ENCODE data around the gene USP19.

USP19 gene

DNA sequence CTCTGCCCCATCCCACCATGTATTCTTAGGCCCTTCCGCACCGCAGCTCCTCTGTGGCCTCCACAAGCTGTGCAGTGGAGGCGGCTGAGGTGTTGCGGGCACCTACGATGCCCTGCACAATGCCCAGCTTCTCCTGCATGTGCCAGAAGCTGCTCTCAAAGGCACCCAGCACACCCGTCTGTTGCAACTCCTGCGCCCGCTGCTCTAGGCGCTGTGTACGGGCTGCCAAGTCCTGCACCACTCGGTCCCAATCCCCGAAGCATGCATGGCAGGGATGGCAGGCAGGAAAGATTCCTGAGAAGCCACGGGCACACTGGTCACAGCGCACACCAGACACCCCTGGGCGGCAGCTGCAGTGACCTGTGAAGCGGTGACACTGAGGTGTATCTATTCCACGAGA, 3.1 kb upstream of the USP19 start:
- H3K9me3 Mint-ChIP-seq = no peaks in the 10 kb centered on the region
- H3K27me3 Mint-ChIP-seq = no peaks in the 10 kb centered on the region
- peaks cover 28% of the 10 kb centered on the region for H3K4me1 Mint-ChIP-seq (ENCODE audit: low read depth)
- peaks cover 71% of the 10 kb centered on the region for H3K36me3 Mint-ChIP-seq (ENCODE audit: low read depth)
- H3K4me3 Mint-ChIP-seq = no peak overlapping the region
- H3K27ac Mint-ChIP-seq = no peak overlapping the region
- intact Hi-C loops (cut with micrococcal nuclease) = no loop called here

DNA sequence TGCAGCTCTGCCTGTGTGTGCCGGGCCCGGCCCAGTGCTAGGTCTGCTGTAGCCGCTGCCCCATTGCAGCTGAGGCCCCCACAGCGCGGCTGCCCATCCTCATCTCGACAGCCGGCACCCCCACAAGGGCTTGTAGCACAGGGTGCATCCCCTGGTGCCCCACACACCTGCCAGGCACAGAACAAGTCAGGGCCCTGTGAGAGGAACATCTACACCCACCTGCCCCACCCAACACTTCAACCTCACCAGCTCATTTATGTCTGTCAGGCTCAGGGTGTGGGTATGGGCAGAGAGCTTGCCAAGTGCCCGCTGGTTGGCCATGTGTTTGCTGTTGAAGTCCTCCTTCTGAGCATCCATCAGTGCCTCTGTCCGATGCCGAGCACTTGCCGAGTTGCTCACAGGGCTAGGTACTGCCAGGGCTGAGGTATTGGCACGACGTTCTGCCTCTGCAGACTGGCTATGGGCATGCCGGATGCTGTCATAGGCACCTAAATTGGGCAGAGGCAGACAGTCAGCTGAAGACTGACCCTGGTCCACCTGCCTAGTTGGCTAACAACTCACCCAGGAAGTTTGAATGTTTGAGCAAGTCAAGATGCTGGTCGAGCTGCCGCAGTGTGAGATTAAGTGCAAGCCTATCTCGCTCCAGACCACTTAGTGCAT, 2.4 kb upstream of the USP19 start:
- Mint-ChIP-seq H3K27ac (no peak overlapping the region), H3K4me1 (ENCODE audit: low read depth) (peaks cover 28% of the 10 kb centered on the region), H3K4me3 (no peak overlapping the region), H3K9me3 (no peaks in the 10 kb centered on the region), H3K27me3 (no peaks in the 10 kb centered on the region), H3K36me3 (ENCODE audit: low read depth) (peaks cover 71% of the 10 kb centered on the region)
- intact Hi-C loops (cut with micrococcal nuclease) = no loop called here

DNA sequence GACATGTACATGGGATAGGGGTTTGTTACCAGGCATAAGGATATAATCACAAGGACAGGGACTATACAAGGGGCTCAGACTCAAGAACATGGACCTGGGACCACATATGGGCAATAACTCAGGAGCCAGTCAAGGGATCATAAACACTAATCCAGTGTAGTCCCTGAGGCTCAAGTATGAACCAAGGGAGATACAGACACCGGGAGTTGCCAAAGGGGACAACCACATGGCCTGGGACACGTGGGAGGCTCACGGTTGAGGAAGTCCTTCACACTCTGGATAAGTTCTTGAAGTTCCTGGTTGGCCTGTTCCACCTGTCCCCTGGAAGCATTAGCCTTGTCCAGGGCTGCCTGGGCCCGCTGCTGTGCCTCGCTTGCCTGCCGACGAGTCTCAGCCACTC, 1.8 kb upstream of the USP19 start:
- Mint-ChIP-seq H3K4me3 (no peak overlapping the region), H3K36me3 (ENCODE audit: low read depth) (peaks cover 74% of the 10 kb centered on the region), H3K9me3 (no peaks in the 10 kb centered on the region), H3K27ac (no peak overlapping the region), H3K27me3 (no peaks in the 10 kb centered on the region), H3K4me1 (ENCODE audit: low read depth) (peaks cover 28% of the 10 kb centered on the region)
- intact Hi-C loops (cut with micrococcal nuclease) = no loop called here

DNA sequence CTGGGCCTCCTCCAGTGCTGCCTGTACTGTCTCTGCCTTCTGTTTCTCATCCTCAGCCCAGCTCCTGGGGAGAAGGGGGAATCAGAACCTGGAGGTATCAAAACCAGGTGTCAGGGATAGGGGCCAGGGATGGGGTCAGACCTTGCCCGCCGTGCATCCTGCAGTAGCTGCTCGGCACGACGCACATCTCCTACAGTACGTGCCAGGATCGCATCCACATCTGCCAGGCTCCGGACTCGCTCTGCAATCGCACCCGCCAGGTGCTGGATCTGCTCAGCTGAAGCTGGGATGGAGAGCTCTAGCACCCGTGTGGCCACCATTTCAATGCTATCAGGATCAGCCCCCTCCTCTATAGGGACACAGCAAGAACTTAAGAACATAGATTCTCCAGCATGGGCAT, 1.4 kb upstream of the USP19 start:
- Mint-ChIP-seq H3K27ac (peak overlapping the region; percentile 82), H3K4me1 (ENCODE audit: low read depth) (peaks cover 28% of the 10 kb centered on the region), H3K27me3 (no peaks in the 10 kb centered on the region), H3K36me3 (ENCODE audit: low read depth) (peaks cover 78% of the 10 kb centered on the region), H3K4me3 (no peak overlapping the region), H3K9me3 (no peaks in the 10 kb centered on the region)
- intact Hi-C loops (cut with micrococcal nuclease) = no loop called here

DNA sequence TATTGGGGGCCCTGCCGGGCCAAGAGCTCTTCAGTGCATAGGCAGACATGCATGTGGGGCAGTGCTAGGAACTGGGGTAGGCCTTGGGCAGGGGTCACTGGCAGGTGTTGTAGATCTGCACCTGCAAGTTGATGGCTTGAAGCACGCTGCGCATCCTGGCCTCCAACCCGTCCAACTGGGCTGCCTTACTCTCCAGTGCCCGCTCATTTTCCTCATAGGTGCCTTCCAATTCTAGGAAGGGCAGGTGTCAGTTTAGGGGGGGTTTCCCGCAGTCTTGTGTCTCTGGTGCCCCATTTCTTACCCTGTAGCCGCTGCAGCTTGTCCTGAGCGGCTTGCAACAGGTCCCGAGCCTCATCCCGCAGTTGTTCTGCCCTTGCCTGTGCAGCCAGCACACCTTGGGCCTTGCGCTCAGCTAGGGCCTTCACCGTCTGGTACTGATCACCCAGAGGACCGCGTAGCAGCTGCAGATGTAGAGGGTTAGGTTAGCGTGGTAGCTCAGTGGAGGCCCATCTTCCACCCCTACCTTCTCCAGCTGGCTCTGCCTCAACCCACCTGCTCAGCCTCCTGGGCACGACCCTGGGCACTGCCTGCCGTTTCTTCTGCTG, 611 bp upstream of the USP19 start:
- no peaks in the 10 kb centered on the region for H3K27me3 Mint-ChIP-seq
- peaks cover 28% of the 10 kb centered on the region for H3K4me1 Mint-ChIP-seq (ENCODE audit: low read depth)
- intact Hi-C loops (cut with micrococcal nuclease) = no loop called here
- peak overlapping the region; percentile 80 for H3K4me3 Mint-ChIP-seq
- H3K36me3 Mint-ChIP-seq (ENCODE audit: low read depth) = peaks cover 83% of the 10 kb centered on the region
- H3K9me3 Mint-ChIP-seq = no peaks in the 10 kb centered on the region
- H3K27ac Mint-ChIP-seq = peak overlapping the region; percentile 82

DNA sequence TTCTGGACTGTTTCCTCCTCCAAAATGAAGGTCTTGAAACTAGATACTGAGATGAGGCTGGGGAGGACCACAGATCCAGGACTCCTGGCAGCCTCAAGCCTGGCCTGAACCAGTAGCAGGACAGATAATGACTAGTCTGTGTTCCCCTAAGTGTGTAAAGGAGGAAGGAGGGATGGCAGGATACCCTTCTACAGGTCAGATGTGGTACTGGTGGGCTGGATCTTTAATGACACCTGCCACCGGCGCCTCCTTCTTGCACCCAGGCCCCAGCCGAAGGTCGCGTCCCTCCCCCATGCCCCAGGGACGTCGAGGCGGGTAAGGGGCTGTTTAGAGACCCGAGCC, 556 bp downstream of the USP19 start:
- Mint-ChIP-seq H3K36me3 (ENCODE audit: low read depth) (peaks cover 83% of the 10 kb centered on the region), H3K4me1 (ENCODE audit: low read depth) (peaks cover 28% of the 10 kb centered on the region), H3K9me3 (no peaks in the 10 kb centered on the region), H3K4me3 (peak overlapping the region; percentile 80), H3K27me3 (no peaks in the 10 kb centered on the region), H3K27ac (peak overlapping the region; percentile 82)
- intact Hi-C loops (cut with micrococcal nuclease) = loop anchor here (1.0 kb wide), 2 partner anchors 16 to 26 kb away; partner anchors contain the start of genes QARS1 and QRICH1

DNA sequence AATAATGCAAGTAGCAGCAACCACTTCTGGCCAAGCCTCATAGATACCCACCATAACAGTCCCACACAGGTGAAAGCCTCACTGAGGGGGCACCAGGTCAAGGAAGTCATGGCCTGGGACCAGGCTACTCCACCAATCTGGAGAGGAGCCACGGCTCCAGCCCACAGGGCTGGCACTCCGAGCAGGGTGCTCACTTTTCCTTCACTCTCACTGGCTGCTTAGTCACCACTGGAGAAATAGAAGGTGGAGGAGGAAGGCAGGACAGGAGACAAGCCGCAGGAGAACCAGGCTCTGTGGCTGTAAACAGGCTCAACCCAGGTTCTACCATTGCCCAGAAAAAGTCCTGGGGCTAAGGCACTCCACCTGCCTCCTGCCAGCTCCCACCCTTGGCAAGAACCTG, 1.2 kb downstream of the USP19 start:
- Mint-ChIP-seq H3K9me3 (no peaks in the 10 kb centered on the region), H3K27ac (peak overlapping the region; percentile 82), H3K36me3 (ENCODE audit: low read depth) (peaks cover 83% of the 10 kb centered on the region), H3K27me3 (no peaks in the 10 kb centered on the region), H3K4me3 (peak overlapping the region; percentile 80), H3K4me1 (ENCODE audit: low read depth) (peaks cover 28% of the 10 kb centered on the region)
- intact Hi-C loops (cut with micrococcal nuclease) = no loop called here

DNA sequence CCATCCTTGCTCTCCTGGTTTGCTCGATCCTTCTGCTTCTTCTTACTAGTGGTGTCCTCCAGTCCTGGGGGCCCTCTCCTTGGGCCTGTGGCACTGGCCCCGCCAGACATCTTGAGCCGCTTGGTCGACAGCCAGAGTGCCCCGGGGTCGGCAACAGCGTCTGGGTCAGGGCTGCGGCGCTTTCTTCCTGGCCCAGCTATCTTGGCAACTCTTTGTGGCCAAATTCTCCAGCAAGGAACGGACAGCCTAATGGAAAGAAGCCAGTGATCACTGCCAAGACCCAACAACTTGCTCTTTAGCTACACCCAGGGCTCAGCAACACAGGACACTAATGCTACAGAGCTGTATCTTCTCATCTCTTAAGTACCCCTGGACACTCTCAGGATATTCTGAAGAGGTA, 1.6 kb downstream of the USP19 start:
- Mint-ChIP-seq H3K27me3 (no peaks in the 10 kb centered on the region), H3K4me3 (no peak overlapping the region), H3K4me1 (ENCODE audit: low read depth) (peaks cover 28% of the 10 kb centered on the region), H3K36me3 (ENCODE audit: low read depth) (peaks cover 83% of the 10 kb centered on the region), H3K27ac (peak overlapping the region; percentile 31), H3K9me3 (no peaks in the 10 kb centered on the region)
- intact Hi-C loops (cut with micrococcal nuclease) = no loop called here

DNA sequence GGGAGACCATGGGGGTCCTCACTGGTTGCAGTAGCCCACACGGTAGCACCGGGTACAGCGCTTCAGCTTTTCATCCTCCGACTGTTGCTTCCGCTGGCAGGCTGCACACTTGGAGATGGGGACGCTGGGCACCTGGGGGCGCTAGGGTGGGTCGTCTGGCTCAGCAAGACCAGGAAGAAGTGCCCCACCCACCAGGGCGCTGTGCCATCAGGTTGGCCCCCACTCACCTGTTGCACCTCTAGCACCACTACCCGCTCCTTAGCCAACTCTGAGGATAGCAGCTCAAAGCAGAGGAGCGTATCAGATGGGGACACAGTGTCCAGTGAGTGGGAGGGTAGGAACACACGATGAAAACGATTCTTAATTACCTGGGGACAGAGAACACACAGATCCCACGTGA, 8.4 kb downstream of the USP19 start:
- H3K9me3 Mint-ChIP-seq = no peaks in the 10 kb centered on the region
- intact Hi-C loops (cut with micrococcal nuclease) = no loop called here
- H3K4me3 Mint-ChIP-seq = no peak overlapping the region
- H3K27ac Mint-ChIP-seq = no peak overlapping the region
- H3K27me3 Mint-ChIP-seq = no peaks in the 10 kb centered on the region
- H3K36me3 Mint-ChIP-seq (ENCODE audit: low read depth) = peaks cover 99% of the 10 kb centered on the region
- no peaks in the 10 kb centered on the region for H3K4me1 Mint-ChIP-seq (ENCODE audit: low read depth)

DNA sequence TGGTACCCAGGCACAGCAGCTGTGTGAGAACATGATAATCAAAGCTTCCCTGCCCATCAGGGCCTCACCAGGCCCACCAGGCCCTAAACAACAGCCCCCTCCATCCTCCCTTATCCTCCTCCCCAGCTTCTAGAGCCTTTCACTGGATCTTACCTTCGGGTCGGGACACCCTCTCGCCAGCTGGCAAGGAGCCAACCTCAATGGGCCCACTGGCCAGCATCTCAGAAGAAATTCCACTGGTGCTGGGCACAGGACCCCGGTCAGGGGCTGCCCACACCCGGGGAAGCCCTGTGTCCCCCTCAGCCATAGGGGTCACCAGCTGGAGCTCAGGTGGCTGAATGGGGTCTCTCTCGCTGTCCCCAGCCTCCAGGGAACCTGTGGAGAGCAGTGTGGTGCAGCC, 9.3 kb downstream of the USP19 start:
- no peak overlapping the region for H3K4me3 Mint-ChIP-seq
- H3K36me3 Mint-ChIP-seq (ENCODE audit: low read depth) = peaks cover 93% of the 10 kb centered on the region
- H3K4me1 Mint-ChIP-seq (ENCODE audit: low read depth) = no peaks in the 10 kb centered on the region
- no peaks in the 10 kb centered on the region for H3K27me3 Mint-ChIP-seq
- no peak overlapping the region for H3K27ac Mint-ChIP-seq
- intact Hi-C loops (cut with micrococcal nuclease) = no loop called here
- no peaks in the 10 kb centered on the region for H3K9me3 Mint-ChIP-seq

DNA sequence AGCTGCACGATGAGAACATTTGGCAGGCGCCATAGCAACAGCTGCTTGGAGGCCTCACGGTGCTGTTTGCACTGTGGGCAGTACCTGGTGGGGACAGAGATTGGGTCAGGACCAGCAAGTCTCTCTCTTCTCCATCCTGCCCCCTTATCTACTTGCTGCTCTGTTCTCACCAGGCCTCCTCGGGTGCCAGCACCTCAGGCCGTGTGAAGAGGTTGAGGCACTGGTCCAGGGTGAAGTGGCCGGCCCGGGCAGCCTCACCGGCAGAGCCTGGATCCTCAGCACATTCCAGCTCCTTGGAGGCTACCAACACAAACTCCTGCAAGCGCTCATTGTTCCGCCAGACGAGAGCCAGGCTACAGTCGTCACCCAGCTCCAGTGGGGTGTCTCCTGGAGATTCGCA, 9.8 kb downstream of the USP19 start:
- Mint-ChIP-seq H3K36me3 (ENCODE audit: low read depth) (peaks cover 87% of the 10 kb centered on the region), H3K27ac (no peak overlapping the region), H3K27me3 (no peaks in the 10 kb centered on the region)

DNA sequence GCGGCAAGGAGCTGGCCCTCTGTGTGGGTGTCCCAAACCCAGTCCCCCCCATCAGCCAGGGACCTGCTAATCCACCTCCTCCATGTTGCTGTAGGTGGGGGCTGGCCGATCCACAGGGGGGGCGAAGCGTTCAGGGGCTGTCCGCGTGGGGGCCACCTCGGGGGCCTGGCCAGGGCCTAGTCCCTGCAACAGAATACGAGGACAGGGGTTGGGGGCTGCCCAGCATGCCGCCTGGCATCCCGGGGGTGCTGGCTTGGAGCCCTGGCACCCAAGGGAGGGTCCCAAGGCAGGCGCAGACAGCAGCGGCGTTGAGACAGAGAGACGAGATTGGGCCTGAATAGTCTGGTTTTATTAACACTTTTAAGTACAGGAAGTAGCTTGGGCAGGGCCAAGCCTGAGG, 12.3 kb downstream of the USP19 start:
- H3K36me3 Mint-ChIP-seq (ENCODE audit: low read depth) = peaks cover 80% of the 10 kb centered on the region

More for the DNA sequence above, 9.8 kb downstream of the USP19 start:
- intact Hi-C loops (cut with micrococcal nuclease) = no loop called here
- H3K4me3 Mint-ChIP-seq = no peak overlapping the region
- H3K9me3 Mint-ChIP-seq = no peaks in the 10 kb centered on the region
- peaks cover 2% of the 10 kb centered on the region for H3K4me1 Mint-ChIP-seq (ENCODE audit: low read depth)

DNA sequence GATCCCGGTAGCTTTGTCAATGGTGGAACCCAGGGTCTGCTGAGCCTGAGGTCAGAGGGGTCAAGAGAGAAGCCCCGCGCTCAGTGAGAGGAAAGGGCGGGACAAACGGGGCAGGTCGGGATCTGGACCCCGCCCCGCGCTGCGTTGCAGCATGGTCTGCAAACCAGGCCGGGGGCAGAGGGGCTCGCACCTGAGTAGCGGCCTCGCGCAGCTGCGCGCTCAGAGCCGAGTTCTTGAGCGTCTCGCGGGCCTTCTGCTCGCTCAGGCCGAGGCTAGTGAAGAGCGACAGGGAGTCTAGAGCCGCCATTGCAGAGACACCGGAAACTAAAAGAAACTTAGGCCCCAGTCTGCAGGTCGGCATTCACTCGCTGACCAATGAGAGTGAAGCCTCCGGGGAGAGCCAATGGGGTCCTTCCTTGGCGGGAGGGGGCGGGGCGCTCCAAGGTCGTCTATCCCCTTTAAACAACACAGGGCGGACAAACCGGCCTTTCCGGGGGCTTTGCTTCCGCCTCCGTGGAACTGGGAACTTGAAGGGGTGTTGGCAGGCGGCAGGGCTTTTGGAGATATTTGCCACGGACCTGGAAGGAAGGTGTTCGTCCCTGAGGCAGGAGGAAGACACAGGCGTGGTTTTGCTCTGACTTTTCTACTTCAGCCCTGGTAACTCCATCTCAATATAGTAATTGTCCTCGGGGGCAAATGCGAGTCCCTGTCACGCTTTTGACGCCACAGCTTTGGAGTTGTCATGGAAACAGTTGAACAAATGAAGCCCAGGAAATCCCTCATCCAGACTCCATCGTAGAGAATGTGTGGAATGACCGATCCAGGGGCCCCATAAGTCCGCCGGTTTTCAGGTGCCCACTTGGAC, 16.0 kb downstream of the USP19 start, which contains the start of gene QARS1:
Gene QARS1 (minus strand): TSS at position 331 of the 865 bp plus-strand sequence. CDS start 24 bp downstream, at position 307.
- peaks cover 30% of the 10 kb centered on the region for H3K4me1 Mint-ChIP-seq (ENCODE audit: low read depth)
- no peaks in the 10 kb centered on the region for H3K27me3 Mint-ChIP-seq
- peaks cover 82% of the 10 kb centered on the region for H3K36me3 Mint-ChIP-seq (ENCODE audit: low read depth)
- H3K27ac Mint-ChIP-seq = peak within 1 kb of the TSS; percentile 96
- H3K9me3 Mint-ChIP-seq = no peaks in the 10 kb centered on the region
- intact Hi-C loops (cut with micrococcal nuclease) = loop anchor here (1.0 kb wide), 2 partner anchors 10 to 16 kb away; partner anchors contain the start of genes QRICH1 and USP19
- peak within 1 kb of the TSS; percentile 98 for H3K4me3 Mint-ChIP-seq

More for the DNA sequence above, 12.3 kb downstream of the USP19 start:
- Mint-ChIP-seq H3K27me3 (no peaks in the 10 kb centered on the region), H3K4me1 (ENCODE audit: low read depth) (peaks cover 19% of the 10 kb centered on the region), H3K27ac (no peak overlapping the region), H3K4me3 (no peak overlapping the region), H3K9me3 (no peaks in the 10 kb centered on the region)
- intact Hi-C loops (cut with micrococcal nuclease) = no loop called here

DNA sequence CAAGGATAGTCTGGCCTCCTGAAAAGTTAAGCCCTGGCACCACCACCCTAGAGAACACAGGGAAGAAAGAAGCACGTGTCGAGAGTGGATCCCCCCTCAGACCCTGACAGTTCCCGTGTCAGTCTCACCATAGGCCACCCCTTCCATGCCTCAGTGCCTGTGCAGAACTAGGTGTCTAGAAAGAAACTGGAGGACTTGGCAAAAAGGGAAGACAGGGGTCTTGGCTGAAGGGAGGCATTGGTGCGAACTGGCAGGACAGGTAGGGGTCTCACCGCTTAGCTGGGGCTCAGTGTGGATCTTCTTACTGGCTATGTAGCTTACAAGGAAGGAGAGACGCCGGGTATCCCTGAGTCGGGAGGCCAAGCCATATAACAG, 16.6 kb downstream of the USP19 start:
- Mint-ChIP-seq H3K4me3 (peak overlapping the region; percentile 98), H3K27me3 (no peaks in the 10 kb centered on the region), H3K36me3 (ENCODE audit: low read depth) (peaks cover 82% of the 10 kb centered on the region), H3K9me3 (no peaks in the 10 kb centered on the region), H3K27ac (peak overlapping the region; percentile 96), H3K4me1 (ENCODE audit: low read depth) (peaks cover 30% of the 10 kb centered on the region)
- intact Hi-C loops (cut with micrococcal nuclease) = loop anchor here (1.0 kb wide), 2 partner anchors 10 to 16 kb away; partner anchors contain the start of genes QRICH1 and USP19
